Measurements from ENCODE around the gene TRPM2. TPM values are rescaled to one million over a fixed set of nuclear protein-coding genes. Genes with fewer than 3 reads are reported as not detected.

The TRPM2 gene
- total RNA-seq, 1 experiment from 2014 or later = 11.0 TPM

- Mint-ChIP-seq H3K4me1 (ENCODE audit: insufficient read depth, unreplicated experiment) (no peaks in the 10 kb centered on the region), H3K27ac (ENCODE audit: low read depth, unreplicated experiment) (no peak overlapping the region), H3K27me3 (ENCODE audit: insufficient read depth, unreplicated experiment) (peaks cover 28% of the 10 kb centered on the region), H3K9me3 (ENCODE audit: unreplicated experiment) (no peaks in the 10 kb centered on the region), H3K36me3 (ENCODE audit: insufficient read depth, unreplicated experiment) (no peaks in the 10 kb centered on the region), H3K4me3 (ENCODE audit: unreplicated experiment) (no peak overlapping the region)
- DNase-seq (ENCODE audit: unreplicated experiment) = no peak
- intact Hi-C loops (cut with micrococcal nuclease) = no loop called here
- POLR2A ChIA-PET = no interaction called here
- CTCF ChIA-PET = no interaction called here
- no peak for TF ChIP-seq CTCF (IDR thresholded peaks at IDR 0.05; ENCODE audit: unreplicated experiment)
- BruUV-seq (replicated peaks) = no TSS peak
Measured at GRCh38 chr21:44444286-44444931, 91.0 kb downstream of the TRPM2 start.

- POLR2A ChIA-PET = no interaction called here
- BruUV-seq (replicated peaks) = TSS peak; percentile 19
Measured at GRCh38 chr21:44445145-44445812, 91.9 kb downstream of the TRPM2 start.

GRCh38 chr21:44448651-44449131 is 95.3 kb downstream of the TRPM2 start:
- POLR2A ChIA-PET = no interaction called here
- H3K4me3 Mint-ChIP-seq (ENCODE audit: unreplicated experiment) = no peak overlapping the region
- peaks cover 11% of the 10 kb centered on the region for H3K9me3 Mint-ChIP-seq (ENCODE audit: unreplicated experiment)
- no peak for DNase-seq (ENCODE audit: unreplicated experiment)
- H3K27ac Mint-ChIP-seq (ENCODE audit: low read depth, unreplicated experiment) = no peak overlapping the region
- TF ChIP-seq CTCF (IDR thresholded peaks at IDR 0.05; ENCODE audit: unreplicated experiment) = no peak
- H3K36me3 Mint-ChIP-seq (ENCODE audit: insufficient read depth, unreplicated experiment) = no peaks in the 10 kb centered on the region
- intact Hi-C loops (cut with micrococcal nuclease) = no loop called here
- BruUV-seq (replicated peaks) = no TSS peak
- peaks cover 63% of the 10 kb centered on the region for H3K27me3 Mint-ChIP-seq (ENCODE audit: insufficient read depth, unreplicated experiment)
- CTCF ChIA-PET = no interaction called here
- no peaks in the 10 kb centered on the region for H3K4me1 Mint-ChIP-seq (ENCODE audit: insufficient read depth, unreplicated experiment)

More at GRCh38 chr21:44445145-44445812, 91.9 kb downstream of the TRPM2 start:
- intact Hi-C loops (cut with micrococcal nuclease) = no loop called here
- DNase-seq (ENCODE audit: unreplicated experiment) = no peak
- CTCF ChIA-PET = no interaction called here
- no peak overlapping the region for H3K27ac Mint-ChIP-seq (ENCODE audit: low read depth, unreplicated experiment)
- no peaks in the 10 kb centered on the region for H3K36me3 Mint-ChIP-seq (ENCODE audit: insufficient read depth, unreplicated experiment)
- H3K4me3 Mint-ChIP-seq (ENCODE audit: unreplicated experiment) = no peak overlapping the region
- TF ChIP-seq CTCF (IDR thresholded peaks at IDR 0.05; ENCODE audit: unreplicated experiment) = no peak
- H3K4me1 Mint-ChIP-seq (ENCODE audit: insufficient read depth, unreplicated experiment) = no peaks in the 10 kb centered on the region
- H3K9me3 Mint-ChIP-seq (ENCODE audit: unreplicated experiment) = no peaks in the 10 kb centered on the region
- H3K27me3 Mint-ChIP-seq (ENCODE audit: insufficient read depth, unreplicated experiment) = peaks cover 33% of the 10 kb centered on the region

- no peak for DNase-seq (ENCODE audit: unreplicated experiment)
- Mint-ChIP-seq H3K4me3 (ENCODE audit: unreplicated experiment) (no peak overlapping the region), H3K27me3 (ENCODE audit: insufficient read depth, unreplicated experiment) (peaks cover 73% of the 10 kb centered on the region), H3K27ac (ENCODE audit: low read depth, unreplicated experiment) (no peak overlapping the region), H3K4me1 (ENCODE audit: insufficient read depth, unreplicated experiment) (no peaks in the 10 kb centered on the region), H3K36me3 (ENCODE audit: insufficient read depth, unreplicated experiment) (no peaks in the 10 kb centered on the region), H3K9me3 (ENCODE audit: unreplicated experiment) (peaks cover 20% of the 10 kb centered on the region)
- ChIA-PET CTCF (no interaction called here), POLR2A (no interaction called here)
- BruUV-seq (replicated peaks) = no TSS peak
- TF ChIP-seq CTCF (IDR thresholded peaks at IDR 0.05; ENCODE audit: unreplicated experiment) = no peak
- intact Hi-C loops (cut with micrococcal nuclease) = no loop called here
Measured at GRCh38 chr21:44449473-44450363, 96.3 kb downstream of the TRPM2 start.

All from MCF 10A (cell line).